GM12801 (cell line): ENCODE data around the gene HPS1.

Experiments
- TF ChIP-seq, protein P1 (sequence below): IDR thresholded peaks from one replicate; pipeline ENCODE4 v1.5.1; 2011; ENCODE audit warnings: control low read depth; ENCODE audit not compliant: insufficient read length; ENCODE audit errors: extremely low read depth

The HPS1 gene

DNA sequence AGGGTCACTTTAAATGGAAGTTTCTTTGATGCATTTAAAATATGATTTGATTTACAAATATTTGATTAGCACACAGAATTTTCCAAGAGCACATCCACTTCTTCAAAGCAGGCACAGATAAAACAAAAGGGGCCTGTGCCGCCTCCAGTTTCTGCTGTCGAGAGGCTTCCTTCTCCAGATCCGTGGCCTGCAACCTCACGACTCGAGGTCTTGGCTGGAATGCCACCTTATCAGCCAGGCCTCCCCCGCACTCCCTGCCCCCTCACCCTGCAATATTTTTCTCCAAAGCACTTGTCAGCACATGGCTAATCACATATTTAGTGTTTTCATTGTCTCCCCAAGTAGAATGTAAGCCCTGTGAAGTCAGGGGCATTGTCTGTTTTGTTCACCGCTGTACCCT, 44.3 kb downstream of the HPS1 start:
- TF ChIP-seq, protein P1, sequence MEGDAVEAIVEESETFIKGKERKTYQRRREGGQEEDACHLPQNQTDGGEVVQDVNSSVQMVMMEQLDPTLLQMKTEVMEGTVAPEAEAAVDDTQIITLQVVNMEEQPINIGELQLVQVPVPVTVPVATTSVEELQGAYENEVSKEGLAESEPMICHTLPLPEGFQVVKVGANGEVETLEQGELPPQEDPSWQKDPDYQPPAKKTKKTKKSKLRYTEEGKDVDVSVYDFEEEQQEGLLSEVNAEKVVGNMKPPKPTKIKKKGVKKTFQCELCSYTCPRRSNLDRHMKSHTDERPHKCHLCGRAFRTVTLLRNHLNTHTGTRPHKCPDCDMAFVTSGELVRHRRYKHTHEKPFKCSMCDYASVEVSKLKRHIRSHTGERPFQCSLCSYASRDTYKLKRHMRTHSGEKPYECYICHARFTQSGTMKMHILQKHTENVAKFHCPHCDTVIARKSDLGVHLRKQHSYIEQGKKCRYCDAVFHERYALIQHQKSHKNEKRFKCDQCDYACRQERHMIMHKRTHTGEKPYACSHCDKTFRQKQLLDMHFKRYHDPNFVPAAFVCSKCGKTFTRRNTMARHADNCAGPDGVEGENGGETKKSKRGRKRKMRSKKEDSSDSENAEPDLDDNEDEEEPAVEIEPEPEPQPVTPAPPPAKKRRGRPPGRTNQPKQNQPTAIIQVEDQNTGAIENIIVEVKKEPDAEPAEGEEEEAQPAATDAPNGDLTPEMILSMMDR, result no peak

- TF ChIP-seq, protein P1, result no peak
Measured at GRCh38 chr10:98400482-98400881, 46.3 kb downstream of the HPS1 start.

DNA sequence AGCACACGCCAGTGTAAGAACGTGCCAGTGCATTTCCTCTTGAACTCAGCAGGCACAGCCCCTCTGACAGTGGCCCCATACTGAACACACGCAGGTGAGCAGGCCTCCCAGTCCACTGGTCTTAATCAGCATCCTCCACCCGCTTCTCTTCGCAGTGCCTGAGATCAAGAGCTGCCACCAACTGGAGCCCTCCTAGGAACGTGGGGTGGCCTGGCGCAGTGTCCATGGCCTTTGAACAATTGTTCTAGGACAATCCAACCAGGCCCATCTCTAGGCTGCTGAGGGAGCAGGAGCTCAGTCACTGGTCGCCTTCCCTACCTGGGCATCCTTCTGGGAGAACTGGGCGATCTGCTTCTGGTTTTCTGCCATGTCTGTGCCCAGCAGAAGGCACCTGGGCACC, 47.0 kb downstream of the HPS1 start:
- TF ChIP-seq, protein P1, result no peak

DNA sequence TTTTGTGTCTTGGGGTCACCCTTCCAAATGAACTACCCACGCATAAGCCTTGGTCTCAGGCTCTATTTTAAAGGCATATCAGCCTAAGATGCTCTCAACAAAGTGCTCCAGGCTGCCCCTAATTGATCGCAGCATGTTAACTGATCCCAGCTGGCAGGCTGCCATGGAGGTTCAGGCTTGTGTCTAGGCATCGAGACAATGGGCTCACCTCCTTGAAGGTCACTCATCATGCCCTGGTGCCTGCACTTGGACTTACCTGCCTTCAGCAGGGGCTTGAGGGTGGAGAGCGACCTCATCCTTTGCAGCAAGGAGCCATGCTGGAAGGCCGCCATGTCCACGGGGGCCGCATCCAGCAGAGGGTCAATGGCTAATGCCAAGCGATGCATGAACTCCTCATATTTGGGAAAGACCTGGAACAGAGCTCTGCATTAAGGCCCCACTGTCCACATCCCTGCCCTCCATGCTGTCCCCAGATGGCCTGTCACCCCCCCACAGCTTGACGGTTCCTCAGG, 49.6 kb downstream of the HPS1 start:
- TF ChIP-seq, protein P1, result no peak

DNA sequence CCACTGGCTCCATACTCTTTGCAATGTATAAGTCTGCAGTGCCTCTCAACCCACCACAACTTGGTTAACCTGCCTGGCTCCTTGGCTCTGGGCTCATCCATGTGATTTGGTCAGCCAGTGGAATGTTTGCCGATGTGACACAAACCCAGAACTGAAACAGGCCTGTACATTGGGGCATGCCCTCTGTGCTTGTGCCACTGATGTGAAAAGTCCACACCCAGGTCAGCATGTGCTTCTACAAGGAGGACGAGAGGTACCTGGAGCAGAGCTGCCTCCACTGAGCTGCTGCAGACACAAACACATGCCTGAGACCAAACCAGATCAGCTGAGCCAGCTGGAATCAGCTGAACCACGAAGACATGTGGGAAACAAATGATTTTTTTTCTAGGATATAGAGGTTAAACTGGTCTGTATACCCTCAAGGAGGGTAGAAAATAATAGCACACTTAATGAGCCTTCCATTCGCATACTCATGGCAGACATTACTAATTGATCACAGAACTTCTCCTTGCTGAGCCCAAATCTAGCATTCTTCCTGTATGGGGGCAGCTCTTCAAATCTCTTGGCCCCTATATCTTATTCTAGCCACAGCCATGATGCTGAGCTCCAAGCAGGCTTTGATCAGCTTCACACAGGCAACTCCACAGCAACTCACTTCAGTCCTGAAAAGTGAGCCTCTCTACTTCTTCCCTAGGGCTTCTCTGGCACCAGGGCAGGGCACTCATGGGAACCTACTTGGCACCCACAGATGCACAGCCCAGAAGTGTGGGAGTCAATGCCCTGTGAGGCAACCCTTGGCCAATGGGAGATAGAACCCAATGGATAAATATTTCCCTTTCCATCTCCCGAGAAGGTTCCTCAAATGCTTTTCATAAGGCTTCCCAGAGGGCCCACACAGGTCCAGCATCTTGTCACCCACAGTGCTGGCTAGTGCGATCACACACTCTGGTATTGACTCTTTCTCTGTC, 50.4 kb downstream of the HPS1 start:
- TF ChIP-seq, protein P1, result no peak

- TF ChIP-seq, protein P1, result no peak
Measured at GRCh38 chr10:98394851-98395440, 51.8 kb downstream of the HPS1 start.

DNA sequence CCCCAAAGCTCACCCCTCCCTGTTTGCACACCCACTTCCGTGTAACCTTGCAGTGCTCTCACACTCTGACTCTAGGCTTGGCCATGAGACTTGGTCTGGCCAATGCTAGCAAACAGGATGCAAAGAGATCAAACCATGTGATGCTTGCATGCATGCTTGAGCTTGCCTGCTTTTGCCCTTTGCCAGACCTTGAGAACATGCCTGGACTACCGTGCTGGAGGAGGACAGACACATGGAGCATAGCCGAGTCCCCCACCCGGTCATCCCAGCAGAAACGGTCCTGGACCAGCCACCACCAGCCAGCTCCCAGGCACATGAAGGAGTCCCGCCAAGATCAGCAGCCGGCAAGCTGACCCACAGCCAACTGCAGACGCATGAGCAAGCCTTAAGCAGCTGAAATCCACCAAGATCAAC, 55.1 kb downstream of the HPS1 start:
- TF ChIP-seq, protein P1, result no peak
